Mesenteric fat pad (tissue), 1 donor: ENCODE data around the gene SRI. TPM values are rescaled to one million over a fixed set of nuclear protein-coding genes. Genes with fewer than 3 reads are reported as not detected.

Source experiments
- DNase-seq: peaks from one replicate; pipeline ENCODE4 v3.0.0-alpha.2; 2020; ENCODE audit warnings: low spot score
- total RNA-seq: library from RNA; stranded (reverse); fragmentation: NEBNext Ultra II Directional; extraction: Animal tissue kit (Norgen Biotek cat#: 25700); gene quantifications from one replicate; pipeline ENCODE4 v1.2.1, GENCODE V29; 2021
- donor health status: DM: yes; HTN: yes; CAD: no.

SRI gene
- total RNA-seq, 1 donor from 2014 or later: 118 TPM

DNA sequence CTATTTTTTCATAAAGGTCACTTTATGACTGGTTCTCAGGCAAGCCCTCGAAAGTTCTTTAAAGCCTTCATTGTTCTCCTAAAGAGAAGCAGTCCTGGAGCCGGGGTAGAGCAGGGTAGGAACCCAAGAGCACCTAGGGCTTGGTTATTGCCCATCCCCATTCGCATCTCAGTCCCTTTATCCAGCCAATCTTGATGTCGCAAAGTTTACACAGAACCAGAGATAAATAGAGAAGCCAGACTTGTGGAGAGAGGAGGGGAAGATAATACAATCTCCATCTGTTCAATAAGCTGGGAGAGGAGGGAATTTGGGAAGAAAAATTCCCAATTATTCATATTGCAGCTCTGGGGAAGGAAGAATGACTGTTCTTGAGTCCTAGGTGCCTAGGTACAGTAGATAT, 6.4 kb upstream of the SRI start:
- no peak for DNase-seq

DNA sequence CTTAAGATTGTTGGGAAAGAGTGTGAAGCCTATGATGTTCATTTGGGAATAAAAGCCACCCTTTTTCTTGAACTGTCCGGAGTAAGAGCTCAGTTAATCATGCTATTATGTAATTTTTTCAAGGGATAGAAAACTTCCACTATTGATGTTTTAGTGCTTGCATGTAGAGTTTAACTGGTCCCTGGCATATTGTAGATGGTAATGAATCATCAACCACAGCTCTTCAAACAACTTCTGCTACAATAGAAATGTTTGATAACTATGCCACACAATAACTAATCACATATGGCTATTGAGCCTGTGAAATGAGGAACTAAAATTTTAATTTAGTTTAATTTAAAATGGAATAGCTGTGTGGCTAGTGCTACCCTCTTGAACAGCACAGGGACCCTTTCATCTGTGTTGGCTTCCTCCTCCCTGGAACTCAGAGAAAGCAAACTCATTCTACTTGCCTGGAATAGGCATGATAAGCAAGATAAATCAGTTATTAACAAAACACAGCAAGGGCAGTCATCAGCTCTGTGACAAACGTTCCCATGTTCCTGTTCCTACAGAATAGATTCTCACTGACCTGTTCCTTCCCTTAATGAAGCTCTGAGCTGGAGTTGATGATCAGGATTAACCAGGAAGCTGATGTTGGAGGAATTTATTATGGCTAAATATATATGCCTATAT, 4.9 kb upstream of the SRI start:
- DNase-seq: no peak

GRCh38 chr7:88223265-88223664, 3.4 kb upstream of the SRI start:
- DNase-seq: no peak

DNA sequence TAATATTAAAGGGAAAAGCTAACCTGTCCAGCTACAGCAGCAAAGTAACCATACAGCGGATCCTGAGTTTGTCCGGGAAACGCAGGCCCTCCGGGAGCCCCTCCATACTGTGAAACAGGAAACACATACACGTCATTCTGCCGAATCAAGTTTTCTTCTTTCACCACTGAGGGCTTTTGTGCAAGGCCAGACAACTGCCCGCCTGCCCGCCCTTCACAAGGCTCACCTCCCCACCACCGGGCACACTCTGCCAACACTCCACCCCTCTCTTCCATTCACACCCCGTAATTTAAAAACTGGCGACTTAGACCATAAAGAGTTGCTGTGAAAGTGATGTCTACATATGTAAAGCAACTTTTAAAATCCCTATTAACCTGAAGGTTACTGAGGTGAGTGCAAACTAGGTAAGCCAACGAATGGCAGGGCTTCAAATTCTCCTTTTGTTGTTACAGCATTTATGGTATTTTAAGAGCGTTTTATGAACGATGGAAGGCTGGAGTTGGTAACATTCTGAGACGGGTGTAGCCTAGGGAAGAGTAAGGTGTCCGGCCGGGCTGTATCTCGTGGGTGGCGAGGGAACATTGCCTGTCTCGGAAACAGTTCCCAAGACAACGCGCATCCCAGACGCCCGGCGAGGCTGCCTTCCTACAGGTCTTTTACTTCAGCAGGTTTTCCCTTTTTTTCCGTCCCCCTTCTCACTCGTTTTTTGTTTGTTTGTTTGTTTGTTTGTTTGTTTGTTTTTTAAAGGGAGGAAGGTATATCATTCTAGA, 817 bp downstream of the SRI start:
- no peak for DNase-seq

GRCh38 chr7:88218429-88218745, 1.5 kb downstream of the SRI start:
- DNase-seq: no peak

GRCh38 chr7:88217675-88218428, 2.0 kb downstream of the SRI start:
- DNase-seq: no peak

DNA sequence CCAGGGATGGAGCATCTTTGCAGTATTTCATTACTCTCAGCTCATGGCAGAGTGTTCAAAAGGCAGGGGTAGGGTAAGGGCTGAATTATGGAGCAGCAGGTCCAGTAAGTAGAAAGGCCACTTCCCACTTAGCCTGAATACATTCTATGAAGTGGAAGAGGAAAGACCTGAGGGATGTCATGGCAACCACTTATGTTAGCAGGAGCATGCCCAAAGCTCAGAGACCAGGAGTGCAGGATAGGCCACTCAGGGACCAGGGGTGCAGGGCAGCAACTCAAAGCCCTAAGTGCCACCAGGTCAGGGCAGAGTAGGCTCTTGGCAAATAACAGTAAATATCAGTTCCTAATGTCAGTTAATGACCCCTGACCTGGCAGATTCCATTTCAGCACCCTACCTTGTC, 3.6 kb downstream of the SRI start:
- no peak for DNase-seq

- DNase-seq: no peak
Measured at GRCh38 chr7:88215295-88215694, 4.5 kb downstream of the SRI start.

DNA sequence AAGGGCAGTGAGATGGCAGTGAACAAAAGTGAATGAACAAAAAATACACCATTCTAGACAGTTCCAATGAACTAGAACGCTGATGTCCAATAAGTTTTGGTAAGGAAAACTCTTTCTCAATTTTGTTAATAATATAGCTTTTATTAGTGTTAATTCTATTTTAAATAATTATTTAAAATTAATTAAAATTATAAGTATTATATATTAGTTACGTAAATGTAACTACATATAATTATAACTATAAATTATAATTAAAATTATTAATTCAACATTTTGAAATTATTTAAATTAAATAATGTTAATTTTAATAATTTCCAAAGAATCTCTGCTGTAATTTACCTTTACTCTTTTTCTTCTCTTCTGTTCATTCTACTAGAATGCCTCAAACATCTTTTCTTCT, 5.4 kb downstream of the SRI start:
- no peak for DNase-seq

- DNase-seq: no peak
Measured at GRCh38 chr7:88212918-88213317, 6.9 kb downstream of the SRI start.

DNA sequence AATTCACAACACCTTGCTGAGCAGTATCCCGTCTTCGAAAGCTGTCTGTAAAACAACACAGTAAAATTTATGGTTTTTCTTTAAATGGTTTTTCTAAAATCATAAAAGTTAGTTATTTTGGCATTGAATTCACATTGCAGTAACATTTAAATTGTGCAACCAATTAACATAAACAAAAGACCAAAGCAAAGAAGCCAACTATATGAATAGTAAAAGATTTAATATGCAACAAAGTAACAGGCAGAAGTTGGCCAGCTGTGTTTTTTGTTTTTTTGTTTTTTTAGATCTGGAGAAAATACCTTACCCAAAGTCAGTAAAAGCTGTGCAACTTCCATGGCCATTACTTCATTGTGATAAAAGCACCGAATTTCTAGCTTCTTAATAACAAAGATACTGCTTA, 11.3 kb downstream of the SRI start:
- DNase-seq: no peak

DNA sequence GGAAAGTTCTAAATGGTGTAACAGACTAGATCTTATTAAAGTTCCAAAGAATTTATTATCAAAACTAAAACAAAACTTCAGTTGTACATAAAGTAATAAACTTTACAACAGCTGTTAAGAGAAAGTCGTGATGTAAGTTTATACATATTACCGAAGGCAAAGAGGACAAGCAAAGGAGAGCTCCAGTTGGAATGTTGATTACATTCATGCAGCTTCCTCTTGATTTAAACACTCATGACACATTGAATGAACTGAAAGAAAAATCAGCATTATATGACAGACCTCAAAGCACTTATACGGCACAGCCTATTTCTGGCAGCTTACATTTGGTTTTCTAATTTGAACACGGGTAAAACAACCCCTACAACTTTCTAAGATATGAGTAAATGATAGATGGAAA, 13.6 kb downstream of the SRI start:
- no peak for DNase-seq

- no peak for DNase-seq
Measured at GRCh38 chr7:88205179-88205578, 14.7 kb downstream of the SRI start.

DNA sequence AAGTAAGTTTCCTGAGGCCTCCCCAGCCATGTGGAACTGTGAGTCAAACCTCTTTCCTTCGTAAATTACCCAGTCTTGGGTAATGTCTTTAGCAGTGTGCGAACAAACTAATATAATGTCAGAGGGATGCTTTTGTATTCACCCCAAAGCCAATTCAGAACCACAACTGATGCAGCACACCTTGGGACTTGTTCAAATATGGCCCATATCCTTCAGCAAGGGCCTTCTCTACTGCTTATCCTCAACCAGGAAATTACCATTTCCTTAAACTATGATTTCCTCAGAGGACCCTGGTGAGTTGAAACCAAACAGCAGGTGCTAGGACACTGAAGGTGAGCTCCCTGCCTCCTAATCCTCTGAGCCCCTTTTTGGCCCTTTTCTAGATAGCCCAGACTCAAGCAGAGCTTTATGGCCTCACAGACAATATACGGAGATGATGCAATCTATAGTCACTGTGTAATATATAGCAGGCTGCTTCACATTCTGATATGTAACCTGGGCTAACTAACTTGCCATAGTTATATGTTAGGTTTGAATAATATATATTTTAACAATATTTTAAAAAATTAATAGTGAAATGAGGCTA, 15.2 kb downstream of the SRI start:
- DNase-seq: no peak

DNA sequence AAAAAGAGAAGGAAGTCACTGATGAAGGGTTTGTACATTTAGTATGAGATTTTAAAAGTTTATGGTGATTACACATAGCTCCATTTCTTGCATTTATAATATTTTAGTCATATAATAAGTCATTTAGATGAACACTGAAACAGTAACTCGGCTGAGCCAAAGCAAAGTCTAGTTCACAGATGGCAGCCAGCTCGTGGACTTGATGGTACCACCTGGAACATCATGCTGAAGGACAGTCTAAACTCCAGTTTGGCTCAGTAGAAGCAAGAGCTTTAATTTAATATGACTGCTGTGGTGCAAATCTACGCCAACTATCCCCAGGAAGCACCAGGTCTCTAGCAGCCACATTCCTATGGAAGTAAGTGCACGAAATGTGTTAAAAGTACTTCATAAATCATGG, 16.4 kb downstream of the SRI start:
- DNase-seq: no peak

DNA sequence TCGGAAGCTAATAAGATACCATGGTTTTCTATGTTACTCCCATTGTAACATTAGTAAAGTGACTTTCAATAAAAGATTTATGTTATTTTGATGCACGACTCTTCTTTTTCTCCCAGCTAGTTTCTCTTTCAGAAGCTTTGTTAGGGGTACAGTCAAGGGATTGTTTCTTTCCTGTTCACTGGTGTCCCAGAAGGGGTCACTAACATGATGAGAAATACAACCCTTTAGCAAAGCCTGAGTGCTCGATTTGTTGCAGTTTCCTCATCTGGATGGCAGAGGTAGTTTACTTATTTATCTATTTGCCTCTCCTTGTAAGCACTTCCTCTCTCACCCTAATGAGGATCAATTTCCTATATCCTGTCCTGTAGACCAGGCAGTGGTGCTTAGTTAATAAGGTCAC, 17.0 kb downstream of the SRI start:
- no peak for DNase-seq

GRCh38 chr7:88202278-88202677, 17.6 kb downstream of the SRI start:
- DNase-seq: no peak

GRCh38 chr7:88201305-88201704, 18.5 kb downstream of the SRI start:
- DNase-seq: no peak

- no peak for DNase-seq
Measured at GRCh38 chr7:88200789-88201188, 19.0 kb downstream of the SRI start.

DNA sequence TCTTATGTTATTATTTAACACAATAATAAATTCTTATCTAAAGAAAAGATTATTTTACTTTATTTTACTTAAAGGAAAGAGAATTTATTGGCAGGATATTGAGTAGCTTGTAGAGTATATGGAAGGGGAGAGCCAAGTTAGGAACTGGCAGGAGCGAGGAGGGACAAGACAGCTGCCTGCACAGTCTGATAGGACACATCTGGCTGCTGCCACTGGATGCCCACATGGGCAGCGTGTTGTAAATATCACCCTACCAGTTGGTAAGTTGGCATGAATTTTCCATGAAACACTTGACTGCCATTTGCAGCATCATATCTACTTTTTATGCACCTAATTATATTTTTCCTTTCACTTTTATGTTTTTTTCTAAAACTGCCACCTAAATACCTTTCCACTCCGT, 19.6 kb downstream of the SRI start:
- DNase-seq: no peak

DNA sequence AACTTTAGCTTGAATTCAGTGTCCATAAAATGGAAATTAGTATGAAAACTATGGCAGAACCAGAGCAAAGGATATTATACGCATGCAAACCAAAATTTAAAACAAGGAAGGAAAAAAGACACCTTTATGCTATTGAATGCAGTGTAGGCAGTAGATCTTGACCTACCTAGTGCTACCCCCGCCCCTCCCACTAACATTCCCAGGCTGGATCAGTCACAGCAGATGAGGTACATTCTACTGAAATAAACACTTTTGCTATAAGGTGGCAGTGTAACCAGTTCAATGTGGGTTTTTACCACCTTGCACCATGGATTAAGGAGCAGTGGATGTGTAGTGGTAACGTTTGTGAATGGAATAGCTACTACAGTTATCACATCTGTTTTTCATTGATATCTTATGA, 27.9 kb downstream of the SRI start:
- no peak for DNase-seq

GRCh38 chr7:88185650-88186049, 34.2 kb downstream of the SRI start:
- DNase-seq: no peak
